HTR-8/SVneo (cell line): ENCODE results near the gene HECTD4.
A peak's percentile ranks its signal among the peaks of the same experiment; 100 is the strongest.

Experiments
- DNase-seq: peaks from one replicate; pipeline ENCODE4 v3.0.0; 2011; ENCODE audit warnings: low spot score, mixed read lengths; ENCODE audit not compliant: insufficient read length
- FAIRE-seq: peaks from 2 replicates; lab custom pipeline; 2011; peaks lifted over from hg19 to GRCh38; lab: Jason Lieb, UNC

The HECTD4 gene

GRCh38 chr12:112325157-112325556 lies 57.1 kb downstream of the HECTD4 start:
- DNase-seq (no peak), FAIRE-seq (no peak)

GRCh38 chr12:112322882-112323547 lies 59.2 kb downstream of the HECTD4 start:
- DNase-seq (no peak), FAIRE-seq (no peak)

- no peak for DNase-seq
- FAIRE-seq, result no peak
Observed at GRCh38 chr12:112322441-112322840, 59.8 kb downstream of the HECTD4 start.

GRCh38 chr12:112321245-112321644 lies 61.0 kb downstream of the HECTD4 start:
- no peak for FAIRE-seq
- no peak for DNase-seq

GRCh38 chr12:112319395-112319794 lies 62.8 kb downstream of the HECTD4 start:
- no peak for FAIRE-seq
- no peak for DNase-seq

- FAIRE-seq, result no peak
Observed at GRCh38 chr12:112317481-112317880, 64.8 kb downstream of the HECTD4 start.

GRCh38 chr12:112314981-112315380 lies 67.2 kb downstream of the HECTD4 start:
- DNase-seq (no peak), FAIRE-seq (no peak)

More at GRCh38 chr12:112317481-112317880, 64.8 kb downstream of the HECTD4 start:
- DNase-seq, result no peak

GRCh38 chr12:112309797-112310196 lies 72.4 kb downstream of the HECTD4 start:
- FAIRE-seq (no peak), DNase-seq (no peak)

GRCh38 chr12:112308652-112309051 lies 73.6 kb downstream of the HECTD4 start:
- DNase-seq (no peak), FAIRE-seq (no peak)

GRCh38 chr12:112308161-112308560 lies 74.1 kb downstream of the HECTD4 start:
- FAIRE-seq (no peak), DNase-seq (no peak)

- no peak for FAIRE-seq
- DNase-seq, result no peak
Observed at GRCh38 chr12:112307317-112308011, 74.8 kb downstream of the HECTD4 start.

GRCh38 chr12:112305951-112306350 lies 76.3 kb downstream of the HECTD4 start:
- FAIRE-seq (no peak), DNase-seq (no peak)

- DNase-seq, result no peak
- FAIRE-seq, result no peak
Observed at GRCh38 chr12:112304436-112304835, 77.8 kb downstream of the HECTD4 start.

GRCh38 chr12:112303799-112304198 lies 78.4 kb downstream of the HECTD4 start:
- FAIRE-seq (no peak), DNase-seq (no peak)

- DNase-seq (peak; percentile 57), FAIRE-seq (no peak)
Observed at GRCh38 chr12:112303004-112303403, 79.2 kb downstream of the HECTD4 start.

GRCh38 chr12:112299704-112300103 lies 82.5 kb downstream of the HECTD4 start:
- DNase-seq (no peak), FAIRE-seq (no peak)

- FAIRE-seq (no peak), DNase-seq (no peak)
Observed at GRCh38 chr12:112297188-112297587, 85.0 kb downstream of the HECTD4 start.

- no peak for FAIRE-seq
- DNase-seq, result no peak
Observed at GRCh38 chr12:112296183-112296582, 86.0 kb downstream of the HECTD4 start.

GRCh38 chr12:112294793-112295192 lies 87.4 kb downstream of the HECTD4 start:
- DNase-seq (no peak), FAIRE-seq (no peak)

GRCh38 chr12:112288638-112289037 lies 93.6 kb downstream of the HECTD4 start:
- DNase-seq (no peak), FAIRE-seq (no peak)

GRCh38 chr12:112285600-112286401 lies 96.4 kb downstream of the HECTD4 start:
- no peak for DNase-seq
- FAIRE-seq, result no peak
